HPDE6-E6E7 (cell line): ENCODE measurements around the gene CST9L.
A peak's percentile ranks its signal among the peaks of the same experiment; 100 is the strongest.

Experiments
- DNase-seq: peaks from one replicate; pipeline ENCODE4 v3.0.0; 2011; ENCODE audit warnings: missing footprints; ENCODE audit errors: extremely low spot score

CST9L gene

GRCh38 chr20:23547613-23548012 lies 20.7 kb downstream of the CST9L start:
- no peak for DNase-seq

DNA sequence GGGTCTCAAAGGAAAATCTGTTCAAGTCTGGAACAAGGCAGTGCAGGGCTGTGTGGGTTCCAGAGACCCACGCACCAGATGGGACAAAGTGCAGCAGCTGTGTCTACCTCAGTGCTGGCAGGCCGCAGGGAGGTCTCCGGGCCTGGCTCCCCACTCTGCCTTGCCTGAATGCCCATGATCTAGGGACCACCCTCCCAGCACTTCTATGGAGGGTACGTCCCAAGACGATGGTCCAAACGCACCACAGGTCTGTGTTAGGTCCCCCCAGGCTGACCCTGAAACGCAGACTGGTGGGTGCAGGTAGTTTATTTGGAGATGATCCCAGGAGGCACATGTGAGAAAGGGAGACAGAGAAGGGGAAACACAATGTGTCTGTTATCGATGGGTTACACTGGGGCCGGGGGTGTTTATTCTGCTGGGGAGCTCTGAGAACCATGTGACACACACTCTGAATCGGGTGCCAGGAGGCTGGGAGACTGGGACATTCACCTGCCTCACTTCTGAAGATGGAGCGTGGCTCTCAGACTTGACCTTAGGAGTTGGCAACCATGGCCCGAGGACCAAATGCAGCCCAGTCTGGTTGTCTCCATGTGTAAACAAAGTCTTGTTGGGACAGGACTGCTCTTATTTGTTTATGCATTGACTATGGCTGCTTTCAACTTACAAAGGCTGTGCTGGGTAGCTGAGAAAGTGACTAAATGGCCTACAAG lies 21.7 kb downstream of the CST9L start:
- no peak for DNase-seq

- no peak for DNase-seq
Observed at GRCh38 chr20:23544133-23544532, 24.2 kb downstream of the CST9L start.

GRCh38 chr20:23542801-23543200 lies 25.5 kb downstream of the CST9L start:
- DNase-seq: no peak

- no peak for DNase-seq
Observed at GRCh38 chr20:23541776-23542175, 26.5 kb downstream of the CST9L start.

DNA sequence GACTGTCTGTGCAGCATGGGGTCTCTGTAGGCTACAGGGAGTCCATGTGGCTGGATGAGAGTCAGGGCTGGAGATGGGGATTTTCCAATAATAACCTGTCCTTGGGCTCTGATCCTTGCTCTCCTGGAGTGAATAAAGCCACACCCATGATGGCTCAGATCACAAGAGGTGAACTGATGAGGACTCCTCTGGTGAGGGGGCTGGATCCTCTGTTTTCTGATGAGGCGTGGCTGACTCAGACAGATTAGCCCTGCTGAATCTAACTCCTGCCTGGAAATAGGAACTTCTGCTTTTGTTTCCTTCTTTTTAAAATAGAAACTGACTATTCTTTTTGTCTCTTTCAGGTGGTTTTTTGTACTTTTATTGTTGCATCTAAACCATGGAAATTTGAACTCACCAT lies 27.0 kb downstream of the CST9L start:
- DNase-seq: peak; percentile 91

DNA sequence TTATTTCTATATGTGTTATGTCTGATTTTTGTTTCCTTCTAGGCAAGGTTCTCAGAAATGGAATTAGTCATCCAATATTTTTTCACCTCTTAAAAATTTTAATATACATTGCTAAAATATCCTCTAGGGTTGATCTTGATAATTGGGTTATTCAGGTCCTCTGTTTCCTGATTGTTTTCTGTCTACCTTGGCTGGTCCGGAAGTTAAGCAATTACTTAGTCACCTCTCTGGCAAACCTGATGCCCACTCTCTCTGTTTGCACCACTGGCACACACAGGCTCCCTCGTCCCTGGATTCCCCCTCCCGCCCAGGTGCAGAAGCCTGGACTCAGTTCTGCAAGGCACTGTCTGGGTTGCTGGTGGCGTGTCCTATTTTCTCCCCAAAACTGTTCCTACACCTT lies 27.7 kb downstream of the CST9L start:
- peak; percentile 90 for DNase-seq

- no peak for DNase-seq
Observed at GRCh38 chr20:23537030-23537429, 31.3 kb downstream of the CST9L start.

DNA sequence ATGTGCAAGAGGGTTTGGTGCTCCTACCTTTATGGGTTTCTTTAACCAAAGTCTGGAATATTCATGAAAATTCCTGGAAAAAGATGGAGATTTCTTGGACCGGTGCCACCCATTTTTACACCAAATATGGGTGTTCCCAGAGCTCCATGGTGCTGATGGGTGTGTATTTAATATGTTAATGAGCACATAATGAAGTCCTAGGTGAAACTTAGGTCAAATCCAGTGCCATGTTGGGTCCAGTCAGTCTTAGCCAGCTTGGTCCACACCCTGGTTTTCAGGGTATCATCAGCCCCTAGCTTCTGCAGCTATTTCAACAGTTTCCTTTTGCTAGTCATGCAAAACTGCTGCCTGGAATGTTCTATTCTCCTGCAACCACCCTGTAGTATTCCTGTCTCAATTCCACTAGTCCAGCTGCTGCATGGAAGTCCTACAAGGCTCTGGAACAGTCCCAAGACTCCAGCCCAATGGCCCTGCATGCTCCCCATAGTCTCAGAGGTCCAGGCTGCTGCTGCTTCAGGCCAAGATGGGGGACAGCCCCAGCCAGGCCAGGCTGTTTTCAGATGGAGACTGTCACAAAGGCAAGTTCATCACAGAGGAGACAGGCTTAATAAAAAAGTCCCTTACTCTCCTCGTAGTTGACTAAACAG lies 31.8 kb downstream of the CST9L start:
- DNase-seq: no peak

DNA sequence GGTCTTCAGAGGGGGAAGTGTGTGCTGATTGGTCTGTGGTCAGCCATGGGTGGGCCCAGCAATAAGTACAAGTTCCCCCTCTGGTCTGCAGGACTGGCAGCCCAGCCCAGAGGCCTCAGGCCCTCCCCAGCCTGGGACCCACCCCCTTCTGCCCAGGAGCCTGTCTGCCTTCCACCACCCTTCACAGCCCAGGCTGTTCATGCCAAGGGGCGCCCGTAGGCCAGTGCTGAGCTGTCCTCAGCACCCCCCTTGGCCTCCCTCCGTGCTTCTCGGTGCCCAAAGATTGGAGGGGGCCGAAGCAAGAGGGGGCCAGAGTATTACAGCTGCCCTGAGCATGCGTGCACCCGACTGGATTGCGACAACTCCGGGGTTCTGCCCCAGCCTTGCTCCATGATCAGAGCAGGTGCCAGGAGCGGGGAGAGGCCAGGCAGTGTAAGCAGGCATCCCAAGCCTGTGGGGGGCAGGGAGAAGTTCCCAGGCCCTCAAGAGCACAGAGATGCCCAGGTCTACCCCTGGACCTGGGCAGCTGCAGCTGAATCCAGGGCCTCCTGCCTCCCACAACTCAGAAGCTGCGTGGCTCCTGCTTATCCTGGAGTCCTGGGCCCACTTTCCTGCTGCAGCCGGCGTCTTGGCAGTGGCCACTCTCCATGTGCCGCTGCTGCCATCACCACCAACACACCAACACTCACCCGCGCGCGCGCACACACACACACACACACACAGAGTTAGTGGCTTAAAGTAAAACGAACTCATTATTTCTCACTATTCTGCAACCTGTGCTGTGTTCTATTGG lies 33.3 kb downstream of the CST9L start:
- no peak for DNase-seq

DNA sequence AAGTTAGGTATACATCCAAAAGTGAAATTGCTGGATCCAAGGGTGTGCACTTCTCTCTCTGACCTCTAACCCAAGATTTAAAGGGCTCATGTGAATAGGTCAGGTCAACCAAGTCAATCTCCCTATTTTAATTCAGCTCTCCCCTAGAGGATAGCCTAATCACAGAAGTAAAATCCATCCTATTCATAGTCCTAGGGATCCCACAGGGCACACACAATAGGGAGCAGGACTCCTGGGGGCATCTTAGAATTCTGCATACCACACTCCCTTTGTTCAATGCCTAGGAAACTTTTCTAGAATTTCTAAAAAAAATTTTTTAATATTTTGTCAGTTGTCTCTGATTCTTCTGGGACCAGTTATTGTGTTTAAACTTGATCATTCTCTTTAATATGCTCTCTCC lies 35.1 kb downstream of the CST9L start:
- DNase-seq: no peak

GRCh38 chr20:23532533-23532932 lies 35.8 kb downstream of the CST9L start:
- DNase-seq: no peak

DNA sequence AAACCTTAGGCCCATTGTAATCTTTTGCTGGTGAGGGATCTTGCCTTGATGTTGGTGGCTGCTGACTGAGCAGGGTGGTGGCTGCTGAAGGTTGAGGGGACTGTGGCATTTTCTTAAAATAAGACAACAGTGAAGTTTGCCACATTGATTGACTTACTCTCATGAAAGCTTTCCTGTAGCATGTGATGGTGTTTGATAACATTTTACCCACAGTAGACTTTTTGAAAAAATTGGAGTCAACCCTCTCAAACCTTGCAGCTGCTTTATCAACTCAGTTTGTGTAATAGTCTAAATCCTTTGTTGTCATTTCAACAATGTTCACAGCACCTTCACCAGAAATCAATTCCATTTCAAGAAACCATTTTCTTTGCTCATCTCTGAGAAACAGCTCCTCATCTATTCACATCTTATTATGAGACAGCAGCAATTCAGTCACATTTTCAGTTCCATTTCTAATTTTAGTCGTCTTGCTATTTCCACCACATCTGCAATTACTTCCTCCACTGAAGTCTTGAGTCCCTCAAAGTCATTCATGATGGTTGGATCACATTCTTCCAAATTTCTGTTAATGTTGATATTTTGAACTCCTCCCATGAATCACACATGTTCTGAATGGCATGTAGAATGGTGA lies 37.2 kb downstream of the CST9L start:
- DNase-seq: no peak

DNA sequence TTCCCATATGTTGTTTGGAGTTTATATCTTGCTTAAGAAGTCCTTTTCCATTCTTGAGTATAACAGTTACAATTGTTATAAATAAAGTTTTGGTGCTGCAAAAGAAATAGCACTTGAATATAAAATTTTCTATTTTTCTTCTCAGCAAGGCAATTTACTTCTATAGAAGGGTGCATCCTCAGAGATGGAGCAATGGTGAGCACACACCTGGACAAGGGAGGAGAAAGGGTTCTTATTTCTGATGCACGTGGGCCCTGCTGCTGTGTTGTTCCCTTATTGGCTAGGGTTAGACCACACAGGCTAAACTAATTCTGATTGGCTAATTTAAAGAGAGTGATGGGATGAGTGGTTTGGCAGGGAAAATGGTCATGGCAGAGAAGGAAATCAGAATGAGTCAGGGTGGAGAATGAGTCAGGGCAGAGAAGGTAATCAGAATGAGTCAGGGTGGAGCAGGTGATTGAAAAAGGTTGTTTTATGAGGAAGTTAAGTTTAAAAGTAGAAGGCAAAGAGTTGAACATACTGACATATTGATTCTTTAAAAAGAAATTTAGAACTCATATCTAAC lies 39.3 kb downstream of the CST9L start:
- DNase-seq: no peak

GRCh38 chr20:23526850-23527249 lies 41.4 kb downstream of the CST9L start:
- no peak for DNase-seq

DNA sequence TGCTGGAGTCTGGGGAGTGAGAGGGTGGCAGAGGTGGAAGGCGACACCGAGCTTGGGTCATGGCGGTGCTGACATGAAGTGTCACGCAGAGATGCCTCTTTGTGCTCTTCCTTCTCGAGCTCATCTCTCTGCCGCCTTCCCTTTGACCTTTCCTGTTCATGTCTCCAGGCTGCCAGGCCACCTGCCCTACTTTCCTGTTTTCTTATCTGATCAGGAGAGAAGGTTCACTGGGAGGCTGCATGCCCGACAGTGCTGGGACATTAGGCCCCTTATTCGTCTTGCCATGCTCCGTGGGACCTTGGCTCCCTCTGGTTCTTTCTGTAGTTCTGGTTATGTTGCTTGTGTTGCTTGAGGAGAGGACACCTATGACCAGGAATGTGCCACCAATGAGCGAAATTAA lies 44.1 kb downstream of the CST9L start:
- no peak for DNase-seq

GRCh38 chr20:23520185-23520584 lies 48.1 kb downstream of the CST9L start:
- no peak for DNase-seq

DNA sequence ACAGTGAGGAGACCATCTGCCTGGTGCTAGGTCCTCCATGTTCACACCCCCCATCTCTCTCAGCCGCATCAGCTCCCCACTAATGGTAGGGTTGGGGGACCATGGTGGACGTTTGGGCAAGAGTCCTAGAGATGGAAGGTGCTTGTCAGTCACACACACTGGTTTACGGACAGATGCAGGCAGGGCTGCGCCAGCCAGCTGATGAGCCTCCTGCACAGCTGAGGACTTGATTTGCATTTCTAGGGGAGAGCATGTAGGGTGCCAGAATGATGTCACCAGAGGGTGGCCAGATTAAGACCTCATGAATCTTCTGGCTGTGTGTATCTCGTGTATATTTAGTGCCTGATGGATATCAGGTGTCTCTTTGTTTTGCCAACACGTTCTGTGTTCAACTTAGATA lies 48.7 kb downstream of the CST9L start:
- DNase-seq: no peak

- no peak for DNase-seq
Observed at GRCh38 chr20:23517719-23518118, 50.6 kb downstream of the CST9L start.

DNA sequence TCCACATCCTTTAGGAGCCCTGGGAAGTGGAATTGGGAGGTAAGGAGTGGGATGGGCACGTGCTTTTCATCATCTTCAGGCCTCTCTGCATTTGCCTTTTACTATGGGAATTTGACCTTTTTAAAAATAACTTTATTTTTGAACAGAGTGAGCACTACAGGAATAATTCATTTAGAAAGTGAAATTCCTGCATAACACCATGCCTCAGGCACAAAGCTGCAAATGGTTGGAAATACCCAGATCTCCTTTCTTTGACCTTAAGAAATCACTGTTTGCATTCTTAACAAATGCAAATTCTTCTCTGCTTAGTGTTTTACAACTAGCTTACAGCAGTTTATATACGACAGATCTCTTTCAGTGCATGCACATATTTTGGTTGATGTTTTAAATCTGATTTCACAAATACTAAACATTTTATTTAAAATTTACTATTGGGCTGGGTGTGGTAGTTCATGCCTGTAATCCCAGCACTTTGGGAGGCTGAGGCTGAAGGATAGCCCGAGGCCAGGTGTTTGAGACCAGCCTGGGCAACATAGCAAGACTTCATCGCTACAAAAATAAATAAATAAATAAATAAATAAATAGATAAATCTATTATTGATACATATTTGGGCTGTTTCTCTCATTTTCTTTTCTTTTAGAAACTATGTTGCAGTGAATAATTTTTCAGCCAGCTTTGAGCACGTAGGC lies 52.9 kb downstream of the CST9L start:
- no peak for DNase-seq

DNA sequence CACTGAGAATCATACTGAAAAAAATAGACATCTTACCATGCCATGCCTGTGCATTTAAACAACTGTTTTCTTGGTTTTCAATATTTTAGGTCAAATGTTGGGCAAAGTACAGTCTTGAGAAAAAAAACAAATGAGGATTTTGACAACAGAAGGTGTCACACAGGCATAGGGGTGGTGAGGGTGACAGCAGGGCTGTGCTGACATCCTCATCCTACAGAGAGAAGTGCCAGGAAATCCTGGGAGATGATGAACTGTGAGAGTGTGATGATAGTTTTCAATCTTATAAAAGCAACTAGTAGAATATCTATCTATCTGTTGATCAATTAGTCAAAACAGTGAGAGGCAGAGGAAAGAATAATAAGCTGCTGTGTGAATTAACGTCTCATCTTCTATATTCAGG lies 53.4 kb downstream of the CST9L start:
- DNase-seq: no peak
